SK-N-SH treated with all-trans-retinoic acid at 6 μM for 48 hours (cell line): ENCODE measurements around the gene ACP1.

Experiments
- ARNTL ChIP-seq: fragments of 450-650 bp; formaldehyde crosslinking; IDR thresholded peaks from 2 replicates; pipeline ENCODE4 v1.5.0; 2020; ENCODE audit warnings: low read depth, mild to moderate bottlenecking, moderate library complexity, borderline replicate concordance
- CSRNP3 ChIP-seq: fragments of 250-450 bp; sonication (Bioruptor Pico); IDR thresholded peaks from 2 replicates; pipeline ENCODE4 v1.5.1; 2021; ENCODE audit warnings: mild to moderate bottlenecking, moderate library complexity
- GLIS3 ChIP-seq: fragments of 250-450 bp; sonication (Bioruptor Pico); IDR thresholded peaks from 2 replicates; pipeline ENCODE4 v1.5.0; 2020; ENCODE audit warnings: mild to moderate bottlenecking, moderate library complexity
- PATZ1 ChIP-seq: fragments of 250-450 bp; sonication (Bioruptor Pico); IDR thresholded peaks from 2 replicates; pipeline ENCODE4 v1.8.0; 2020; ENCODE audit warnings: mild to moderate bottlenecking, moderate library complexity, borderline replicate concordance
- RARB ChIP-seq: fragments of 250-450 bp; sonication (Bioruptor Pico); IDR thresholded peaks from 2 replicates; pipeline ENCODE4 v1.8.0; 2021; ENCODE audit warnings: mild to moderate bottlenecking, moderate library complexity
- SNAI2 ChIP-seq: fragments of 250-450 bp; sonication (Bioruptor Pico); IDR thresholded peaks from 2 replicates; pipeline ENCODE4 v1.5.0; 2020; ENCODE audit warnings: mild to moderate bottlenecking, moderate library complexity
- TCF4 ChIP-seq: fragments of 250-450 bp; sonication (Bioruptor Pico); IDR thresholded peaks from 2 replicates; pipeline ENCODE4 v1.8.0; 2021; ENCODE audit warnings: mild to moderate bottlenecking, moderate library complexity, borderline replicate concordance
- TOX ChIP-seq: fragments of 250-450 bp; sonication (Bioruptor Pico); IDR thresholded peaks from 2 replicates; pipeline ENCODE4 v1.8.0; 2021; ENCODE audit warnings: mild to moderate bottlenecking, moderate library complexity, borderline replicate concordance
- ZFP3 ChIP-seq: fragments of 250-450 bp; sonication (Bioruptor Pico); IDR thresholded peaks from 2 replicates; pipeline ENCODE4 v1.5.0; 2020; ENCODE audit warnings: mild to moderate bottlenecking, moderate library complexity
- ZFP30 ChIP-seq: fragments of 450-650 bp; formaldehyde crosslinking; IDR thresholded peaks from 2 replicates; pipeline ENCODE4 v1.5.0; 2022; ENCODE audit warnings: mild to moderate bottlenecking, moderate library complexity
- ZNF565 ChIP-seq: fragments of 450-650 bp; formaldehyde crosslinking; conservative IDR thresholded peaks from 2 replicates; pipeline ENCODE4 v1.5.0; 2020; ENCODE audit warnings: low read depth, mild to moderate bottlenecking, moderate library complexity
- ZNF70 ChIP-seq: fragments of 450-650 bp; formaldehyde crosslinking; IDR thresholded peaks from 2 replicates; pipeline ENCODE4 v1.5.0; 2020; ENCODE audit warnings: mild to moderate bottlenecking, moderate library complexity
- ZNF8 ChIP-seq: fragments of 450-650 bp; formaldehyde crosslinking; IDR thresholded peaks from 2 replicates; pipeline ENCODE4 v1.5.0; 2020; ENCODE audit warnings: mild to moderate bottlenecking, moderate library complexity

- no peak for TF ChIP-seq ZNF70
- no peak for TF ChIP-seq ZFP3 (CRISPR knock-in tag)
- no peak for TF ChIP-seq GLIS3
- TF ChIP-seq ARNTL (CRISPR knock-in tag): no peak
- TF ChIP-seq CSRNP3 (CRISPR knock-in tag): no peak
- no peak for TF ChIP-seq SNAI2 (CRISPR knock-in tag)
- TF ChIP-seq PATZ1 (CRISPR knock-in tag): no peak
- no peak for TF ChIP-seq ZNF8
- TF ChIP-seq TCF4 (CRISPR knock-in tag): no peak
- no peak for TF ChIP-seq ZFP30 (CRISPR knock-in tag)
- no peak for TF ChIP-seq ZNF565 (CRISPR knock-in tag)
- no peak for TF ChIP-seq TOX
- no peak for TF ChIP-seq RARB
Measured at GRCh38 chr2:256094-256493, 8.7 kb upstream of the ACP1 start.
